HG02798 (cell line): Measurements from ENCODE around the gene ABHD2.
A peak's percentile ranks its signal among the peaks of the same experiment; 100 is the strongest.

ENCODE experiments used
- ATAC-seq: cut with Tn5 transposase; IDR thresholded peaks from one replicate; pipeline ENCODE4 v1.9.1; 2021; ENCODE audit warnings: mild to moderate bottlenecking; ENCODE audit not compliant: unreplicated experiment, poor library complexity

ABHD2 gene

DNA sequence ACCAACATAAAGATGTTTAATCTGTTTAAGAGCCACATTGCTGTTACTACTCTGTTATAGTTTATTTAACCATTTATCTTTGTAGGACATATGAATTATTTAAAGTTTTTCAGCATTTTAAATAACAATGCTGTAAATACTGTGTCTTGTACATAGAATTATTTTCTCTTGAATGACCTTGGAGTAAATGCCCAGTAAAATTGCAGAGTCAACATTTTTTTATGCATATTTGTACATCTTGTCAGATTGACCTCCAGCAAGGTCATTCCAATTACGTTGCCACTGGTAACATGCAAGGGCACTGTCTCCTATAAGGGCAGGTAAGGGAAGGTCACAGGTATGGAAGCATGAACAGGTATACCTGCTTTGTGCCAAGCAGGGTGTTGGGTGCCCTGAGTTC is 68.8 kb downstream of the ABHD2 start:
- ATAC-seq: no peak

DNA sequence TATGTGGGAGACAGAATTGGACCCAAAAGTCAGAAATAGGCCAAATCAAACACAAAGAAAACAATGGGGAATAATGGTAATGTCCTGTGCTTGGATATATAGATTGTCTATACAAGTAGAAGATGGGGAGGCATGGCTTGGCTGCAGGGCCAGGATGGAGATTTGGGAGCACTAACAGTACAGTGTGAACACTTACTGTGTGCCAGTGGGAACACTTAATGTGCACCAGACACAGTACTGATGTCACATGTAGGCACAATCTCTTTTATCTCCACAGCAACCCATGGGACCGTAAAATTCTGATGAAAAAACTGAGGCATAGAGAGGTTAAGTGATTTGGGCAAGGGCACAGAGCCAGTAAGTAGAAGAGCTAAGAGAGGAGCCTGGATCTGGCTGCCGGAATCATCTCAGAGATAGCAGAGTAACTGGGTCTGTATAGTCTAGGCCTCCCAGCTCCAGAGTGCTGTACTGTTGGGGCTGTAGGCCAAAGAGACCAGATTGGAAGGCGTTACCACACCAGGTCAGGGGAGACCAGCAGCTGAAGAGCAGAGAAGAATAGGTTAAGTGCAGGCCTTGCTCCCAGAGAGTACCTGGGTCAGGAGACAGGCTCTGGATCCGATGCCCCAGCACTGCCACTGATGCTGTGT is 69.8 kb downstream of the ABHD2 start:
- no peak for ATAC-seq

DNA sequence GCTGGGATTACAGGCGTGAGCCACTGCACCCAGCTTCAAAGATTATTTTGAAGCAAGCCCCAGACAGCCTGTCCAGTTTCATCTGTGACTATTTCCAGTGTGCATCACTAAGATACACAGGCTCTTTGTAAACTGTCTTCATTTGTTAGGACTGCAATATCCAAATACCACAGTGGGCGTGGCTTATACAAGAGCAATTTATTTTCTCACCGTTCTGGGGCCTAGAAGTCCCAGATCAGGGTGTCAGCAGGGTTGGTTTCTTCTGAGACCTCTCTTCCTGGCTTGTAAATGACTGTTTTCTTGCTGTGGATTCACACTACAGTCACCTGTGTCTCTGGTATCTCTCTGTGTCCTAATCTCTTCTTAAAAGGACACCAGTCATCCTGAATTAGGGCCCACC is 73.4 kb downstream of the ABHD2 start:
- ATAC-seq: no peak

DNA sequence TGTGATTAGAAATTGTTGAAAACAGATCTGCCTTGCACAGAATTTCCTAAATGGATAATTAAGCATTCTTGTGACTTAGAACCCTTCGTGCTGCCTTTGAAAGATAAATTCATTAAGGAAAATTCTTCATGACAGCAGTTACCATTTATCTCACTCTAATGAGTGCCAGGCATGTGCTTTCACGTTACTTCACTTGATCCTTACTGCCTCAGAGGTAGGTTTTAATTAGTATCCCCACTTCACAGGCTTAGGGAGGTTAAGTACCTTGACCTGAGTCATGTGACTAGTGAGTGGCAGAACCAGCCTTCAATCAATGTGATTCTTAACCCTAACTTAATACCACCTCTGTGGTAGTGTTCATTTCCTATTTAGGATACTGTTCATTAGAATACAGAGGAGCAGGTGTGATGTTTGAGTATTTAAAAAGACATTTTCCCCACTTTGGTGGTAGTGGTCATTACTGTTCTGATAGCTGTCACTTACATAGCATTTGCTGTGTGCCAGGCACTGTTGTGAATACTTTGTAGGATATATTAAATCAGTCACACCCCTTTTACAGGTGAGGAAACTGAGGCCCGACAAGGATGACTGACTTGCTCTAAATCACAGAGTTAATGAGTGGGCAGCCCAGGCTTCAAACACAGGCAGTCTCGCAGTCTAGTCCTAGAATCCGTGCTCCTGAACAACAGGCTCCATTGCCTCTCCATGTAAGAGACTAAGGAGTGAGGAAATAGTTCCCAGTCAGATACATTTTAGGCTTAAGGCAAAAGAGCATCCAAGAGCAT is 75.2 kb downstream of the ABHD2 start:
- ATAC-seq: no peak

DNA sequence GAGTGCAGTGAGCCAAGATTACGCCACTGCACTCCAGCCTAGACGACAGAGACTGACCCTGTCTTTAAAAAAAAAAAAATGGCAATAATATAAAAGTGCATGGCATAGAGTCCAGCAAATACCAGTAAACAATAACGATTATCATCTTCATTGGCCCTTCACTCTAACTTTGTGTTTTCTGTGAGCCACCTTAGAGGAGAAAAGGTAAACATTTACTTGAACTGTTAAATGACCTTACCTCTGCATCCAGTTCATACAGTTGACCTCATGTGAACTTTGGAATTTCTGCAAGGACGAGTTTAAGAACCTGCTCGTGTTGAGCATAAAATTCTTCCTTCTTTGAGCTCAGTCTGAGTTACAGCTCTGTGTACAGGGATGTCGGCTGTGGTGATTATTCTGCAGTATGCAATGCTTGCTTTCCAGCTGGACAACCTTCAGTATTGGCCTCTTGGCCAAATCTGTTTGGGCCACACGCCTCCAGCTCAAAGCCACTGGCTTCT is 76.5 kb downstream of the ABHD2 start:
- no peak for ATAC-seq

DNA sequence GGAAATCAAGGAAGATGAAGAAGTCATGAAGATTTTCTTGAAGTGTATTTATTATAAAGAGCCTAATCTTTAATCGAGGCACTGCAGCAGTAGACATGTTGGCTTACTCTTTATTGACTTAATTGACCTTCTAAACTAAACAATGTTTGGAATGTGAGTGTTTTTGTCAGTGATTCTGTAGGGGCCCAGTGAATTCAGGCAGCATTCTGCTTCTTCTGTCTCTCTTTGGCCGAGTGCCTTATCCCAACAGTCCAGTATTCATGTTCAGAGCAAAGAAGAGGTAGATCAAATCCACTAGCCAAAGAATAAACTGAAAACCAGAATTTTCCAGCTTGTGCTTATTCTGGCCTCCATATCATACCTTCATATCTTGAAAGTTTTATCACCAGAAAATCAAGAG is 77.4 kb downstream of the ABHD2 start:
- ATAC-seq: no peak

DNA sequence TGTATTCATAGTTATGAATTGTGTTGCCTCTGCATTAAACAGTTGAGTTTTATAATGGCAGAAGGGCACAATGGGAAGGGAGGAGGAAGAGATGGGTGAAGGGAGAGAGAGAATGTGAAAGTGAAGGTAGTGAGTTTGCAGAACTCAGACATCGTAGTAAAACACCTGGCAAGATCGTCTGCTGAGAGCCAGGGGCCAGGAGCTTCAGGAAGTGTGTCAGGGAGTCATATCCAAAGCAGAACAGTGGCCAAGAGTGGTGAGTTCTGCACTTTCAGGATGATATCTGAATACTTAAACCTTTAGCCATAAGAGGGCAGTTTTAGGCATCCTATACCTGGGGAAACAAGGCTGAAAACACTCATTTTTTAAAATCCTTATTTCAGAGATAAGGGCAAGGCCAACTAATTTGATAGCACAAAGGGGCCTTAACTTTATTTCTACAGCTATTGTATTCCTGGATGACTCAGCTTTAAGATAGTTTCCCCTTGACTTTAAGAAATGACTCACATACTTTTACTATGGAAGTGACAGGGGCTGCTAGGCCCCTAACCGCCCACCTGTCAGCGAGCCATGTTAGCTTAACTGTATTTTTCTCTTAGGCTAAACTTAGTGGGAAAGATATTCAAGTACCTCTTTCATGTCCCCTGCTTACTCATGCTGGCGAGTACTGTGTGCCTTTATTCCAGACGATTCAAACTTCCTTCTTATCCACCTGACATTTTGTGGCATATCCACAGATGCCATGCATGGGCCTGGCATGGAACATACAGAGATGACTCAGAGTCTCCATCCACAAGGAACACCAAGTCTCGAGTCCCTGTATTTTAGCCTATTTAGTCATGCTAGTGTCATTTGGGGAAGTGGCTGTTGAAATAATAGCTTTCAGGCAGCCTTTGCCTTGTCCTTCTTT is 79.3 kb downstream of the ABHD2 start:
- peak; percentile 69 for ATAC-seq

DNA sequence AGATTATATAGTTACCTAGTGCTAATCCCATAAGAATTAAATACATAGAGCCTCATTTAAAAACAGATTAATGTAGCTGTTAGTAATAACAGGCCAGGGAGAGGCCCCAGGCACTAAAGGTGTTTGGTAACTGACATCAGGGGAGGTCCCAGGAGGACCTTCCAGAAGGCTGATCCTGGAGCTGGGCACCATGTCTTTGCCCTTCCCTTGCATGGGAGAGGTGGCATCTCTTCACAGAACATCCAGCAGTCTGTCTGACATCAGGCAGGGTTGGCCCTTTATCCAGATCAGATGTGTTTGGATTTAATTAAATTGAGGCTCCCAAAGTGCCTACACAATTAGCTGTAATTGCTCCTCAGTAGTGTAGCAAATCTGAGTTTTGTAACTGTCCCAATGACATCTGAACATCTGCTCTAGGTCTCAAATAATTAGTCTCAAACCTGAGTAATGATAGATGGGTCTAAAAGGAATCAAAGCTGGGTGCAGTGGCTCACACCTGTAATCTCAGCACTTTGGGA is 80.1 kb downstream of the ABHD2 start:
- ATAC-seq: no peak

DNA sequence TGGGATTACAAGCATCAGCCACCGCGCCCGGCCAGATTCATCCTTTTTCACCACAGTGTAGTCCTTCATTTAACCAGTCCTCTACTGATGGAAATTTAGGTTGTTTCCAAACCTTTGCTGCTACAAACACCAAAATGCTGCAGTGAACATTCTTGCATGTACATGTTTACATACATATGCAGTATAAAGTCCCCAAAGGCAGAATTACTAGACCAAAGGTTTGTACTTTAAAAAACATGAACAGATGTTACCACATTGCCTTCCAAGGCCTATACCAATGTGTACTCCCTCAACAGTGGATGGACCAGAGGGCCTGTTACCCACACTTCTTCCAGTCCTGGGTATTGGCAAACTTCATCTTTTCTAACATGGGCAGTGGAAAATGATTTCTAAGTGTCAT is 82.1 kb downstream of the ABHD2 start:
- no peak for ATAC-seq

DNA sequence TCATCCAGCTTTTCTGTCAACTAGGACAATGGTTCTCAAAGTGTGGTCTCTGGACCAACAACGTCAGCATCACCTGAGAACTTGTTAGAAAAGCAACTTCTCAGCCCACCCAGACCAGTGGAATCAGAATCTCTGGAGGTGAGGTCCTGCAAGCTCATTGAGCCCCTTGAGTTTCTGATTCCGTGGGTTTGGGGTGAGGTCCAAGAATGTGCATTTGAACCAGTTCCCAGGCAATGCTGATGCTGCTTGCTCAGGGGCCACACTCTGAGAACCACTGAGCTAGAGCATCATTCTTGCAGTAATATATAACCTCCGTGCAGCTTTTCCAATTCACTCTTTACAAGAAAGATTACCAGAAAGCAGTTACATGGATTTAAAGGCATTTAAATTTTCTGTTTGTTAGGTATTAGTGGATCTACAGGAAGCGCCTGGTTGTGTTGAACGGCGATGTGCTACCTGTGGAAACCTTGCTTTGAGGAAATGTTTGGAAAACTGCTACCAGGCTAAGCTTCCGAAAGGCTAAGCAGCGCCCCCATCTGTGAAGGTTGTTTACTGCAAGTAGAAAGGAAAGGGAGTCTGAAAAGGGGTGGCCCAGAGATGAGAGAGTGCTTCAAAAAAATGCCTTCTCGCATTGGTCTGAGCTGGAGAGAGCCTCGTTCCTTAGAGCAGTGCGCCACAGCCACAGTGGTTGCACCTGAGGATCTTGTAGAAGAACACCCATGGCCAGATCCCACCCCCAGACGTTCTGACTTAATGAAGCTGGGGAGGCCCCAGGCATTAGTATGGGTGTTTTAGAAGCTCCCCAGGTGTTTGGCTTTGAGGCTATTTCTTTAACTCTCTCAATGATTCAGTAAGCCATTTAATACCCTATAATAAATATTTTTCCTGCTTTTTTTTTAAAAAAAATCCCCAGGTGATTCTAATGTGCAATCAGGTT is 83.1 kb downstream of the ABHD2 start:
- ATAC-seq: no peak

DNA sequence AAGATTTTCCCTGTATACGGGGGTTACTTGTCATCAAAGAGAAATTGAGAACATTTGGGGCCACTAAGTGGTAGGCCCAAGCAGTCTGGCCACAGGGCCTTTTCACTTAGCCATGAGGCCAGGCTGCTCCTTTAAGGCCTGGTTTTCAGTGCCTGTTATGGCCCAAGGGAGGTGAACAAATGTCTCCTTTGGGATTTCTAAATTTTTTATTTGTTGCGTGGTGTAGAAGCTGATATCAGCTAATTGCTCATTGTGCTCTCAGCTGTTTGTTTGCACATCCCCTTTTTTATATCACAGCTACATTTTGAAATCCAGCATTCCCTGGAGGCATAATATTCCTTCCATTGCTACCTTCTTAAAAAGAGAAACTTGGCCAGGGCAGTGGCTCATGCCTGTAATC is 84.7 kb downstream of the ABHD2 start:
- no peak for ATAC-seq

DNA sequence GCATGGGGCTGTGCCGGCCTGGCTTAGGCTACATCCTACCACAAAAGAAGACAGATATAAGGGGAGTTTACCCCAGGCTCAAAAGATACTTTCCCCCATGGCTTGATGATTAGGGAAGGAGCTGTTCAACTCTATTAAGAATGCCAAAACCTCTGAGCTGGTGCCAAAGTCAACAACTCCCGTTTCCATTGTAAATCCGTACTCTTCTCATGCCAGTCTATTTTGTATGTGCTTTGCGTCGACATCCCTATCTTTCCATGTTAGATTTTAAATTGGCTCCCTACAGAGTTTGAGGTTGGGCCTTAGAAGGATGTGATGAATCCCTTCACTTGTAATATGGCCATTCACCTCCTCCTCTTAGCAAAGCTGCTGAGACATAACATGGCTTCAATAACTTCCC is 86.2 kb downstream of the ABHD2 start:
- no peak for ATAC-seq

DNA sequence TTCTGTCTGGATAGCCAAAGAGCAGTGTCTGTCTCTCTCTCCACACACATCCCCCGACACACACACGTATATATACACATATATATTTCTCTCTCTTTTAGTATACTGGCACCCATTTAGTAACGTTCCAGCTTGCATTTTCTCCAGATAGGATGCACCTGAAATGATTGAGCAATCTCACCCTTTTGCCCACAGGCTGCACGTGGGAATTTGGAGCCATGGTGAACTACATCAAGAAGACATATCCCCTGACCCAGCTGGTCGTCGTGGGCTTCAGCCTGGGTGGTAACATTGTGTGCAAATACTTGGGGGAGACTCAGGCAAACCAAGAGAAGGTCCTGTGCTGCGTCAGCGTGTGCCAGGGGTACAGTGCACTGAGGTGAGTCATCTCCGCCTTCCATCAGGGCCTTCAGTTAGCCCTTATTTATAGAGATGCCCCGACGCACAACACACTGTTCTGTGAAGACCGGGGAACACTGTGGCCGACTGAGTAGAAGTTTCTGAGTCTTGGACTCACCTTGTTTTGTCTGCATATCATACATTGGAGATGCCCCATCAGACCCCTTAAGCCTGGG is 87.4 kb downstream of the ABHD2 start:
- no peak for ATAC-seq

DNA sequence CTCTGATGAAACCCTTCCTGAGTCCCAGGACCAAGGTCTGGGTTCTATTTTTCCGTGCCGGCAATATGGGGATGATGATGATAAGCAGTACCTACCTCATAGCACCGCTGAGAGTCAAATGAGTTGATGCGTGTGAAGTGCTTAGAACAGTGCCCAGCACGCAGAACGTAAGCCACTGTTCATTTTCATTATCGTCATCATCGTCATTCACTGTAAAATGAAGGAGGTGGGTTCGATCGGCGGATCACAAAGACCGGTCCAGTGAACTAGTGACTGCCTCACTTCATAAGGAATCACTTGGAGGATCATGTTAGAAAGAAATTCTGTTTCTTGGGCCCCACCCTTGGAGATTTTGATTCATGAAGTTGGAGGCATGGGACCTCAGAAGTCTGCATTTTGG is 88.9 kb downstream of the ABHD2 start:
- no peak for ATAC-seq

DNA sequence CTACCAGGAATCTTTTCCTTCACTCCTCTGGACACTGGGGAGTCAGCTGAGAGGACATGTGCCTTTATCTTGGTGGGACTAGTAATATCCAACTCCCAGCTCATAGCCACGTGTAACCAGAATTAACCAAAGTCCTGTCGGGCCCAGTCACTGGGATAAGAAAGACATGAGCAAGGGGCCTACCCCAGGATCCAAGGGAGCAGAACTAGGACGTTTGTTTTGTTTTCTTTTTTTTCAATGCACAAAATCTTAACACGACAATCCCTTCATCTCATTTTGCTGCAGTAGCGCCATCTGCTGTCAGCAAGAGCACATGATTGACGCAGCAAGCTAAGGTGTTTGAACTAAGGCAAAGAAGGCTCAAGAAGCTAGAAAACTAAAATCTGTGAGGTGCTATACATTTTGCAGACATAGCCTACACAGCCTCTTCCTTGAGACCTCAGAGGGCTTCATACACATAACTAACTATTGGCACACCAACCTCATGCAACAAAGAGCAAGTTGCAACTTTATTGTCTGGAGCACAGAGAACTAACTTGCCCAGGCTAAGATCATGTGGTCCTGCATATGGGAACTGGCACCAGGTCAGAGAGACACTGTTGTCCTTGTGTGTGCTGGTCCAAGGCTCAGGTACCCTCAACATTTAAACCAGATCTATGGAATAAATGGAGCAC is 89.5 kb downstream of the ABHD2 start:
- ATAC-seq: no peak

DNA sequence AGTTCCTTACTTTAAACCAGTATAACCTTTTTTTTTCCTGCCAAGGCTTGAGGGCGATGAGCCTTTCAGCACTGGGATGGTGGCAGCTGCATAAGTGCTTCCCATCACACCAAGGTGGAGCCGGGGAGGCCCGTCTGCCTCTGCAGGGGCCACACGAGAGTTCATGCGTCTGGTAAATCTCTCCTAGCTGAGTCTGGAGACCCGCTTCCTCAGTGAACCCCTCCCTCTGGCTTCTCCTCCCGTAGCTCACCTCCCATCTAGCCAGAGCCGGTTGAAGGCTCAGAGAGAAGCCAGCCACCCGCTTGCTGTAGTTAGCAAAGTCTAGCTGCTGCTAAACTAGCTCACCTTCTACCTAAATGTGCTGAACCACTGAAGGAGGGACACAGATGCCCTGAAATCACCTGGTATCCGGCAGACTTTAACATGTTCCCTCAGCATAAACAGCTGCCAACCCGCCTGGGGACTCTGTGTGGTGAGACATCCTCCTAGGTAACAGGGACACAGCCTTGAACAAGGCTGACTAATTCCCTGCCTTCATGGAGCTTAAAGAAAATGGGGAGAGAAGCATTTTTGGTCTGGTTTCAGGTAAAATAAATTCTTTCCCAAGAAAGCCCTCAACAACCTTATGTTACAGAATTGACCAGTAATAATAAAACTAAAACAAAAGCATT is 90.2 kb downstream of the ABHD2 start:
- ATAC-seq: no peak

DNA sequence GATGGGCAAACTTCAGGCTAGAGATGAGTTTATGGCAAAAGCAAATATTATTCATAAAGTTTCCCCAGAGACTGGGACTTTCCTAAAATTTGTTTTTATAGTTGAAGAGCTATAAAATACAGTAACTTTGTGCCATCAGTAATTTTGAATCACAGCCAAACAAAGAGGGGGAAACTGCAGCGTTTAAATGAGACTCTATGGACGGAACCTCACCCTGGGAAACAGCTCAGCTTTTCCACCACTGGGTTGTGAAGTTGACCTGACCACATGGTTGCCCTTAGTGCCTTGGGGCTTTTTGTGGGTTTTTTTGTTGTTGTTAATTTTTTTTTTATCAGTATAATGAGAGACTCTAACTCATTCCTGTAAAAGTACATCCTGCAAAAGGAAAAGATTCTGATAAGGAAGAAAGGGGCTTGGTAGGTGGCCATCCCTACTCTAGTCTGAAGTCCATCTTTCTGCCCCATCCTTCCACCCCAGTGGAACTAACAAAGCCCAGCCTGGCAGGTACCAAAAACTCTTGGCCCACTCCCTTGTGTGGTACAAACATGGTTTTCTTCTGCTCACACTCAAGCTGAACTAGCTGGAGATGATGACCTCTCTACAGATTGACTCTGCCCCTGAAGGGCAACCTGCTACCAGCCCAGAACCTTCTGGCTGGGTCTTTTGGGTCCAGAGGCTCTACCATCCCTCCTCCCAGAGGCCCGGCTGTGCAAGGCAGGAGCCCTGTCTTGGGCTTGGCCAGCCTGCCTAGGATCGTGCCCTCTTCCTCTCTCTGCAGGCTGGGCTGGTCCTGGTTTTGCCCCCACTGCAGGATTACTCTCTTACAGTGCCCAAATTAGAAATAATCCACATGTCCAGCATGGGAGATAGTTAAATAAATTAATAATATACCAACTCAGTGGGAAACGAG is 92.0 kb downstream of the ABHD2 start:
- peak; percentile 60 for ATAC-seq
